AG10803 (cell line): ENCODE results near the gene PTPRU.

ENCODE experiments used
- DNase-seq: peaks from one replicate; pipeline ENCODE4 v3.0.0; 2010; ENCODE audit warnings: low read depth
- H3K4me3 ChIP-seq: 2 replicates; pipeline ENCODE4 v1.5.1; 2011; ENCODE audit warnings: mild to moderate bottlenecking, low read length, control low read depth
- CTCF ChIP-seq: conservative IDR thresholded peaks from 2 replicates; pipeline ENCODE4 v1.5.1; 2011; ENCODE audit warnings: mild to moderate bottlenecking, low read length, control low read depth, inconsistent platforms

The PTPRU gene

GRCh38 chr1:29355375-29355774 lies 119.1 kb downstream of the PTPRU start:
- no peak for DNase-seq
- TF ChIP-seq CTCF = no peak
- no peak overlapping the region for H3K4me3 ChIP-seq

- no peak for DNase-seq
- H3K4me3 ChIP-seq = no peak overlapping the region
- TF ChIP-seq CTCF = no peak
These were observed 120.3 kb downstream of the PTPRU start for GRCh38 chr1:29356663-29357062.

GRCh38 chr1:29357452-29357851 lies 121.1 kb downstream of the PTPRU start:
- no peak overlapping the region for H3K4me3 ChIP-seq
- TF ChIP-seq CTCF = no peak
- no peak for DNase-seq

- TF ChIP-seq CTCF = no peak
- no peak for DNase-seq
- H3K4me3 ChIP-seq = no peak overlapping the region
These were observed 121.9 kb downstream of the PTPRU start for GRCh38 chr1:29358183-29358582.

GRCh38 chr1:29360768-29361167 lies 124.4 kb downstream of the PTPRU start:
- no peak overlapping the region for H3K4me3 ChIP-seq
- no peak for DNase-seq
- no peak for TF ChIP-seq CTCF

- DNase-seq = no peak
- no peak for TF ChIP-seq CTCF
- no peak overlapping the region for H3K4me3 ChIP-seq
These were observed 125.4 kb downstream of the PTPRU start for GRCh38 chr1:29361686-29362085.

GRCh38 chr1:29362116-29362515 lies 125.8 kb downstream of the PTPRU start:
- TF ChIP-seq CTCF = no peak

More at GRCh38 chr1:29362116-29362515, 125.8 kb downstream of the PTPRU start:
- no peak overlapping the region for H3K4me3 ChIP-seq
- no peak for DNase-seq
